ENCODE results near the gene PCDH19.

GRCh38 chrX:100417681-100418080 lies 7.6 kb upstream of the PCDH19 start:
- TF ChIP-seq CTCF (IDR thresholded peaks at IDR 0.05; ENCODE audit: poor library complexity, severe bottlenecking) (no peak), POLR2AphosphoS5 (IDR thresholded peaks at IDR 0.05) (no peak), EP300 (conservative IDR thresholded peaks at IDR 0.05; ENCODE audit: poor library complexity, severe bottlenecking) (no peak), EZH2 (IDR thresholded peaks at IDR 0.05; ENCODE audit: borderline replicate concordance, insufficient read depth, low read length, poor library complexity, severe bottlenecking) (no peak)

All from neural cell (in vitro differentiated cells).